Adipocyte (in vitro differentiated cells): Measurements from ENCODE around the gene MEP1A.

Experiments used
- DNase-seq: peaks from one replicate; pipeline ENCODE4 v3.0.0-alpha.2; 2015; ENCODE audit warnings: low read depth
- H3K27me3 ChIP-seq: replicated peaks from 2 replicates; pipeline ENCODE4 v1.7.0; 2013; ENCODE audit warnings: mild to moderate bottlenecking, low read length, moderate library complexity; ENCODE audit not compliant: control insufficient read depth, insufficient read depth
- H3K36me3 ChIP-seq: 2 replicates; pipeline ENCODE4 v1.7.0; 2013; ENCODE audit warnings: low read length, mild to moderate bottlenecking, moderate library complexity; ENCODE audit not compliant: control insufficient read depth, insufficient read depth, severe bottlenecking
- H3K4me1 ChIP-seq: 2 replicates; pipeline ENCODE4 v1.7.0; 2013; ENCODE audit warnings: mild to moderate bottlenecking, low read length, moderate library complexity; ENCODE audit not compliant: control insufficient read depth, insufficient read depth
- H3K4me3 ChIP-seq: 2 replicates; pipeline ENCODE4 v1.7.0; 2013; ENCODE audit warnings: mild to moderate bottlenecking, low read length, moderate library complexity
- H3K9ac ChIP-seq: 2 replicates; pipeline ENCODE4 v1.7.0; 2013; ENCODE audit warnings: mild to moderate bottlenecking, low read length, moderate library complexity
- H3K9me3 ChIP-seq: 2 replicates; pipeline ENCODE4 v1.7.0; 2013; ENCODE audit warnings: mild to moderate bottlenecking, low read length, moderate library complexity; ENCODE audit not compliant: control insufficient read depth

Gene MEP1A

DNA sequence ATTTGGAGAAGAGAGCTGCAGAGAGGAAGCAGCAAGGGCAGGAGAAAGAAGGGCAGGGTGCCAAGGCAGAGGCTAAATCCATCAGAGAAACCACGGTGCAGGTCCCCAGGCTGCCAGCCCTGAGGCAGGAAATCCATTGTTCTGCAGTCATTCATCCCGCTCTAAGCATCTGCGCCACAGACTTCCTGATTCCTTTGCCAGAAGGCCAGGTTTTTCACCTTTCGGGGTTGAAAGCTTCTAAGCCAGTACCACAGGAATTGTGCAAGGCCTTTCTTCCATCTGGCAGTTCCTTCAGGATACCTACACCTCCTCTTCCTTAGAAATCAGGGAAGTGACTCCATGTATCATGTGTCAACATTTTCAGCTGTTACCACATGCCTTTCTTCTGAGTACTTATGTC lies 82.9 kb downstream of the MEP1A start:
- Histone ChIP-seq H3K4me3 (no peak overlapping the region), H3K36me3 (no peaks in the 10 kb centered on the region), H3K27me3 (peaks cover 36% of the 10 kb centered on the region), H3K4me1 (no peaks in the 10 kb centered on the region), H3K9me3 (no peaks in the 10 kb centered on the region), H3K9ac (no peak overlapping the region)
- DNase-seq, result no peak

DNA sequence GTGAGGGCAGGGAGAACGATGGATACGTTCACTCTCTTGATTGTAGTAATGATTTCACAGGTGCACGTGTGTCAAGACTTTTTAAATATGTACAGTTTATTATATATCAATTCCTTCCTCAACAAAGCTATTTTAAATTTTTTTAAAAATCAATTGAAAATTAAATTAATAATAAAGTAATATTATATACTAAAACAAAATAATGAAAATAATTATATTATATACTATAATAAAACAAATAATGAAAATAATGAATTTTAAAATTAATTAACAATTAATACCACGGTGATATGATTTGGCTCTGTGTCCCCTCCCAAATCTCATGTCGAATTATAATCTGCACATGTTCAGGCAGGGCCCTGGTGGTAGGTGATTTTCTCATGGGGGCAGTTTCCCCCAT lies 85.8 kb downstream of the MEP1A start:
- no peaks in the 10 kb centered on the region for H3K36me3 ChIP-seq
- DNase-seq, result no peak

DNA sequence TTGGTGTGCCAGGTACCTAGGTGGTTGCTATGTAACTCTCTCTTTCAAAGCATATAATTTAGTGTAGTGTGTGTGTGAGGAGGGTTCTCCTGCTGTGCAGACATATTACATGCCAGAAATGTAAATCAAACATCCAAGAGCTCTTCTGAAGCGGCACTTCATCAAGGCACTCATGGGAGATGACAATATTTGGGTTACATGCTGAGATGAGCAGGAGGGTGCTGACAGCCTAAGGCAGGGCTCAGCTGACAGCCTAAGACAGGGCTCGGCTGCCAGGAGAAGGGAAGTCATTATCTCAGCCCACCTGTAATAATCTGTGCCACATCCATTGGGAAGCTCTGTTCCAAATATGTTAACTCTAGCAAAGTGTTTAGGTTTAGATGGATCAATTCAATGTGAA lies 89.5 kb downstream of the MEP1A start:
- H3K27me3 ChIP-seq, result peaks cover 38% of the 10 kb centered on the region
- no peaks in the 10 kb centered on the region for H3K9me3 ChIP-seq
- H3K4me3 ChIP-seq, result no peak overlapping the region
- H3K4me1 ChIP-seq, result no peaks in the 10 kb centered on the region
- no peak for DNase-seq
- no peaks in the 10 kb centered on the region for H3K36me3 ChIP-seq
- H3K9ac ChIP-seq, result no peak overlapping the region

More for the DNA sequence above, 85.8 kb downstream of the MEP1A start:
- H3K4me3 ChIP-seq, result no peak overlapping the region
- H3K27me3 ChIP-seq, result peaks cover 39% of the 10 kb centered on the region
- H3K9me3 ChIP-seq, result no peaks in the 10 kb centered on the region
- H3K4me1 ChIP-seq, result no peaks in the 10 kb centered on the region
- no peak overlapping the region for H3K9ac ChIP-seq

DNA sequence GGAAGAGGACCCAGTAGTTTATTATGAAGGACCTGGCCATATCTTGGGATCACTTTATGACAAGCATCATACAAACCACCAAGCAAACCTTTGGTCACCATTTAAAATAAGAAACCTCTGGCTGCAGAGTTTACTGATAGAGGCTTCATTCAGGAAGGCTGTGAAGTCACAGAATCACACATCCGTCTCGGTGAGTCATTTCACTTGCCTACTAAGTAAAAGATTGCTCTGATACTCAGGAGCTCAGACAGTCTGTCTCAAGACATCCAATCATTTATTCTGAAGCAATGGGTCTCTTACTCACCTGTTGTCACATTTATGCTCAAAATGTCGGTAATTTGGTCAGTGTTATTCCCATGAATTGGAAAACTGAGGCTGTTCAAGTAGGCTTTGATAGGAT lies 94.8 kb downstream of the MEP1A start:
- Histone ChIP-seq H3K36me3 (no peaks in the 10 kb centered on the region), H3K27me3 (peaks cover 14% of the 10 kb centered on the region), H3K9ac (no peak overlapping the region), H3K4me3 (no peak overlapping the region), H3K9me3 (no peaks in the 10 kb centered on the region), H3K4me1 (no peaks in the 10 kb centered on the region)
- no peak for DNase-seq

DNA sequence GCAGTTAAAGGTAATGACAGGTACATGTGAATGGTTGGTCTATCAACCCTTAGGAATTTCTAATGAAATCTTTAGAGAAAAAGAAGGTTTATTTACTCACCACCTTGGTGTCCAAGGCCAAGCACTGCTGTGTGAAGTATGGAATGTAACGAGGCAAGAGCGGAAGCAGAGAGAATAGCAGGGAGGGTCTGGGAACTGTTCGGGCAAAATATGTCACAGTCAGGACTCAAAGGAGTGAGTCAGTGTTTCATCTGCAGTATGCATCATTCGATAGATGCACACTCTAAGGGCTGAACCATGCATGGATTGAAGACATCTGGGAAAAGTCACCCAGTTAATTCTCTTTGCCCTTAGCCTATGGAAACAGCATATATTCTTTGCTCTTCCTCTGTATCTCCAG lies 95.4 kb downstream of the MEP1A start:
- no peaks in the 10 kb centered on the region for H3K4me1 ChIP-seq

More for the DNA sequence above, 95.4 kb downstream of the MEP1A start:
- peaks cover 11% of the 10 kb centered on the region for H3K27me3 ChIP-seq
- H3K9ac ChIP-seq, result no peak overlapping the region
- no peak for DNase-seq
- H3K4me3 ChIP-seq, result no peak overlapping the region
- no peaks in the 10 kb centered on the region for H3K9me3 ChIP-seq
- no peaks in the 10 kb centered on the region for H3K36me3 ChIP-seq
